Prostate gland (tissue), 2 donors: ENCODE measurements around the gene GOLGA6C.

Experiments used
- CTCF ChIP-seq, 4 experiments: fragments of 200-600 bp in 2 of 4; fragments of 450-650 bp in 2 of 4; sonication (generic) in 2 of 4; IDR thresholded peaks; 1 replicate in 3 of 4; 2 replicates in 1 of 4; pipeline ENCODE4 v1.5.1; 2016 to 2019; ENCODE audit warnings: antibody characterized with exemption in 4 of 4, mild to moderate bottlenecking in 2 of 4, moderate library complexity in 2 of 4
- POLR2A ChIP-seq: fragments of 450-650 bp; IDR thresholded peaks from one replicate; pipeline ENCODE4 v1.6.1; 2016; ENCODE audit warnings: antibody characterized with exemption, mild to moderate bottlenecking
- POLR2AphosphoS5 ChIP-seq: sonication (generic); formaldehyde crosslinking; IDR thresholded peaks from one replicate; pipeline ENCODE4 v1.6.1; 2017; ENCODE audit warnings: antibody characterized with exemption

GRCh38 chr15:75231836-75232235 lies 26.3 kb upstream of the GOLGA6C start:
- TF ChIP-seq CTCF (IDR thresholded peaks at IDR 0.05), result no peak
- no peak for TF ChIP-seq POLR2A
- TF ChIP-seq POLR2AphosphoS5, result no peak
